Measurements from ENCODE around the gene VCL. TPM values are rescaled to one million over a fixed set of nuclear protein-coding genes. Genes with fewer than 3 reads are reported as not detected.
A peak's percentile ranks its signal among the peaks of the same experiment; 100 is the strongest.

Gene VCL
- total RNA-seq, 1 experiment from 2014 or later, result 106 TPM

DNA sequence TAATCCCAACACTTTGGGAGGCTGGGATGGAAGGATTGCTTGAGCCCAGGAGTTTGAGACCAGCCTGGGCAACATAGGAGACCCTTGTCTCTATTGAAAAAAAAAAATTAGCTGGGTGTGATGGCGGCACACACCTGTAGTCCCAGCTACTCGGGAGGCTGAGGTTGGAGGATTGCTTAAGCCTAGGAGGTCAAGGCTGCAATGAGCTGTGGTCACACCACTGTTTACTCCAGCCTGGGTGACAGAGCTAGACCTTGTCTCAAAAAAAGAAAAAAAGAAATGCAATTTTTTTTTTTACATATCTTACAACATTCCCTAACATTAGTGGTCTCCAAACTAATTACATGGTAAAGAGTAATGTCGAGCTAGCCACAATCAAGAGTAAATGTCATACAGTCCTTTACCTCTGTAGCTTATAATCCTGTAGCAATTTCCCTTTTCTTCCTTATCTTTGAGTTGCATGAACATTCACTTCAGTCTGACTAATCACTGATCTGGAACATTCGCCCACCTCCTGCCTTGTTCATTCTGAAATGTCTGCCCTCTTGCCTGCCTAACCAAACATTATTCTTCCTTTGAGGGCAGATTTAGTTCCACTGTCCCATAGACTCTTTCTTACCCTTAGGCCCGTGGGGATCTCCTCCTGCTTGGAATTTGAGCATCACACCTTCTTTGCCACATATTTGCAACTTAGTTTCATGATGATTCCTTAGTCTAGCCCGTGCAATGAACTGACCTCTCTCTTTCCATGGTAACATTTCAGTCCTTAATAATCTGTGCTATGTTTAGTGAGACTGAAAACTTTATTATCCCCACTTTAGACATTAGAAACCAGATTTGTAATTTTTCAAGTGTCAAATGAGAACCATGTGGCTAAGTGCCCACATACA lies 4.8 kb upstream of the VCL start:
- no peaks in the 10 kb centered on the region for H3K9me2 ChIP-seq (ENCODE audit: insufficient read depth)
- TF ChIP-seq, protein P1, sequence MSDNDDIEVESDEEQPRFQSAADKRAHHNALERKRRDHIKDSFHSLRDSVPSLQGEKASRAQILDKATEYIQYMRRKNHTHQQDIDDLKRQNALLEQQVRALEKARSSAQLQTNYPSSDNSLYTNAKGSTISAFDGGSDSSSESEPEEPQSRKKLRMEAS (IDR thresholded peaks at IDR 0.05), result 0 out of 2 replicates have a peak, but pooled peaks have one; percentile 10
- TF ChIP-seq, protein P2, sequence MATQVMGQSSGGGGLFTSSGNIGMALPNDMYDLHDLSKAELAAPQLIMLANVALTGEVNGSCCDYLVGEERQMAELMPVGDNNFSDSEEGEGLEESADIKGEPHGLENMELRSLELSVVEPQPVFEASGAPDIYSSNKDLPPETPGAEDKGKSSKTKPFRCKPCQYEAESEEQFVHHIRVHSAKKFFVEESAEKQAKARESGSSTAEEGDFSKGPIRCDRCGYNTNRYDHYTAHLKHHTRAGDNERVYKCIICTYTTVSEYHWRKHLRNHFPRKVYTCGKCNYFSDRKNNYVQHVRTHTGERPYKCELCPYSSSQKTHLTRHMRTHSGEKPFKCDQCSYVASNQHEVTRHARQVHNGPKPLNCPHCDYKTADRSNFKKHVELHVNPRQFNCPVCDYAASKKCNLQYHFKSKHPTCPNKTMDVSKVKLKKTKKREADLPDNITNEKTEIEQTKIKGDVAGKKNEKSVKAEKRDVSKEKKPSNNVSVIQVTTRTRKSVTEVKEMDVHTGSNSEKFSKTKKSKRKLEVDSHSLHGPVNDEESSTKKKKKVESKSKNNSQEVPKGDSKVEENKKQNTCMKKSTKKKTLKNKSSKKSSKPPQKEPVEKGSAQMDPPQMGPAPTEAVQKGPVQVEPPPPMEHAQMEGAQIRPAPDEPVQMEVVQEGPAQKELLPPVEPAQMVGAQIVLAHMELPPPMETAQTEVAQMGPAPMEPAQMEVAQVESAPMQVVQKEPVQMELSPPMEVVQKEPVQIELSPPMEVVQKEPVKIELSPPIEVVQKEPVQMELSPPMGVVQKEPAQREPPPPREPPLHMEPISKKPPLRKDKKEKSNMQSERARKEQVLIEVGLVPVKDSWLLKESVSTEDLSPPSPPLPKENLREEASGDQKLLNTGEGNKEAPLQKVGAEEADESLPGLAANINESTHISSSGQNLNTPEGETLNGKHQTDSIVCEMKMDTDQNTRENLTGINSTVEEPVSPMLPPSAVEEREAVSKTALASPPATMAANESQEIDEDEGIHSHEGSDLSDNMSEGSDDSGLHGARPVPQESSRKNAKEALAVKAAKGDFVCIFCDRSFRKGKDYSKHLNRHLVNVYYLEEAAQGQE (IDR thresholded peaks at IDR 0.05; ENCODE audit: low read depth), result no peak
- POLR2A ChIA-PET, result interaction anchor here (1.9 kb wide), 1 partner anchor 27 kb away, joined by 11 read pairs; no protein-coding TSS in a partner anchor
- peaks cover 2% of the 10 kb centered on the region for H3K79me2 ChIP-seq (ENCODE audit: insufficient read depth, low read length)
- no peak overlapping the region for H3K27ac ChIP-seq (ENCODE audit: low read depth, low read length)
- no peak overlapping the region for H3K9ac ChIP-seq (ENCODE audit: low read length)
- H3K4me3 ChIP-seq (replicated peaks in 1 of 2; ENCODE audit: low read depth in 1 of 2, low read length in 2 of 2), result no peak overlapping the region
- no TSS peak for BruUV-seq (replicated peaks)
- CTCF ChIA-PET, result no interaction called here
- ATAC-seq (no peak), DNase-seq (ENCODE audit: low read depth, low spot score) (no peak)
- intact Hi-C loops (cut with micrococcal nuclease), result no loop called here
- RAD21 ChIA-PET (ENCODE audit: low non-redundant PET in 1 of 2, low total read pairs in 2 of 2, uncharacterized antibody in 2 of 2, unreplicated experiment in 2 of 2), result no interaction called here
- H3K4me1 ChIP-seq (ENCODE audit: control insufficient read depth in 1 of 2, insufficient read depth in 2 of 2, low read length in 2 of 2), result peaks cover 2 to 35% of the 10 kb centered on the region in 2 experiments; a peak in 3 of 4 replicates
- no peaks in the 10 kb centered on the region for H4K20me1 ChIP-seq (ENCODE audit: insufficient read depth)
- no peaks in the 10 kb centered on the region for H3K9me3 ChIP-seq (ENCODE audit: control insufficient read depth in 1 of 2, insufficient read depth in 1 of 2, low read depth in 1 of 2, low read length in 2 of 2)
- no peaks in the 10 kb centered on the region for H3K36me3 ChIP-seq (ENCODE audit: control insufficient read depth in 1 of 2, insufficient read depth in 2 of 2, low read length in 2 of 2)
- peak overlapping the region; percentile 56 for H2AFZ ChIP-seq (ENCODE audit: low read depth, low read length, poor library complexity, severe bottlenecking)
- no peaks in the 10 kb centered on the region for H3K27me3 ChIP-seq (ENCODE audit: insufficient read depth, low read length)
- 0 out of 2 replicates have a peak overlapping the region, but pooled peaks have one; percentile 33 for H3K4me2 ChIP-seq (ENCODE audit: low read length)

DNA sequence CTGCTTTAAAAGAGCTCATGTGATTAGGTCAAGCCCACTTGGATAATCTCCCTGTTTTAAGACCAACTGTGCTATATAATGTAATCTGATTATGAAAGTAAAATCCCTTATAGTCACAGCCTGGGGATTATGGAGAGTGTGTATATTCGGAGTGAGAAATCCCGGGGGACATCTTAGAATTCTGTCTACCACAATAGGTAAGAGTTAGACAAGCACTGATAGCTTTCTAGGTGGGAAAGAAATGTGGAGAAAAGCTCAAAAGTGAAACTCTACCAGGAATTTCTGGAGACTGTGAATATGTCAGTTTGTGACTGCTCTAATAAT lies 2.9 kb upstream of the VCL start:
- H4K20me1 ChIP-seq (ENCODE audit: insufficient read depth), result peaks cover 8% of the 10 kb centered on the region; the same call in 1 of the 2 replicates
- TF ChIP-seq POLR2AphosphoS5 (IDR thresholded peaks at IDR 0.05; ENCODE audit: low read depth, low read length) (no peak), FOSL1 (IDR thresholded peaks at IDR 0.05; ENCODE audit: low read depth) (no peak), CBX3 (IDR thresholded peaks at IDR 0.05; ENCODE audit: low read depth) (no peak), SRF (IDR thresholded peaks at IDR 0.05; ENCODE audit: low read depth) (no peak), ZFX (IDR thresholded peaks at IDR 0.05) (no peak)
- TF ChIP-seq, protein P2 (IDR thresholded peaks at IDR 0.05; ENCODE audit: low read depth), result no peak
- TF ChIP-seq, protein P3, sequence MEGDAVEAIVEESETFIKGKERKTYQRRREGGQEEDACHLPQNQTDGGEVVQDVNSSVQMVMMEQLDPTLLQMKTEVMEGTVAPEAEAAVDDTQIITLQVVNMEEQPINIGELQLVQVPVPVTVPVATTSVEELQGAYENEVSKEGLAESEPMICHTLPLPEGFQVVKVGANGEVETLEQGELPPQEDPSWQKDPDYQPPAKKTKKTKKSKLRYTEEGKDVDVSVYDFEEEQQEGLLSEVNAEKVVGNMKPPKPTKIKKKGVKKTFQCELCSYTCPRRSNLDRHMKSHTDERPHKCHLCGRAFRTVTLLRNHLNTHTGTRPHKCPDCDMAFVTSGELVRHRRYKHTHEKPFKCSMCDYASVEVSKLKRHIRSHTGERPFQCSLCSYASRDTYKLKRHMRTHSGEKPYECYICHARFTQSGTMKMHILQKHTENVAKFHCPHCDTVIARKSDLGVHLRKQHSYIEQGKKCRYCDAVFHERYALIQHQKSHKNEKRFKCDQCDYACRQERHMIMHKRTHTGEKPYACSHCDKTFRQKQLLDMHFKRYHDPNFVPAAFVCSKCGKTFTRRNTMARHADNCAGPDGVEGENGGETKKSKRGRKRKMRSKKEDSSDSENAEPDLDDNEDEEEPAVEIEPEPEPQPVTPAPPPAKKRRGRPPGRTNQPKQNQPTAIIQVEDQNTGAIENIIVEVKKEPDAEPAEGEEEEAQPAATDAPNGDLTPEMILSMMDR (IDR thresholded peaks at IDR 0.05 in 2 of 3, conservative IDR thresholded peaks at IDR 0.05 in 1 of 3; ENCODE audit: borderline replicate concordance in 1 of 3, insufficient read depth in 1 of 3, low read depth in 2 of 3, low read length in 2 of 3), result no peak

More for the DNA sequence above, 2.9 kb upstream of the VCL start:
- Histone ChIP-seq H3K9ac (ENCODE audit: low read length) (no peak overlapping the region), H3K36me3 (ENCODE audit: control insufficient read depth in 1 of 2, insufficient read depth in 2 of 2, low read length in 2 of 2) (no peaks in the 10 kb centered on the region), H3K9me3 (ENCODE audit: control insufficient read depth in 1 of 2, insufficient read depth in 1 of 2, low read depth in 1 of 2, low read length in 2 of 2) (no peaks in the 10 kb centered on the region), H2AFZ (ENCODE audit: low read depth, low read length, poor library complexity, severe bottlenecking) (peak overlapping the region; percentile 16), H3K4me1 (ENCODE audit: control insufficient read depth in 1 of 2, insufficient read depth in 2 of 2, low read length in 2 of 2) (peaks cover 5 to 44% of the 10 kb centered on the region in 2 experiments), H3K79me2 (ENCODE audit: insufficient read depth, low read length) (peaks cover 21% of the 10 kb centered on the region), H3K9me2 (ENCODE audit: insufficient read depth) (no peaks in the 10 kb centered on the region), H3K4me3 (replicated peaks in 1 of 2; ENCODE audit: low read depth in 1 of 2, low read length in 2 of 2) (no peak overlapping the region), H3K27ac (ENCODE audit: low read depth, low read length) (no peak overlapping the region), H3K27me3 (ENCODE audit: insufficient read depth, low read length) (no peaks in the 10 kb centered on the region), H3K4me2 (ENCODE audit: low read length) (no peak overlapping the region)
- ATAC-seq (no peak), DNase-seq (ENCODE audit: low read depth, low spot score) (no peak)
- no TSS peak for BruUV-seq (replicated peaks)
- RAD21 ChIA-PET (ENCODE audit: low non-redundant PET in 1 of 2, low total read pairs in 2 of 2, uncharacterized antibody in 2 of 2, unreplicated experiment in 2 of 2), result no interaction called here
- POLR2A ChIA-PET, result interaction anchor here (1.2 kb wide), 1 partner anchor 27 kb away, joined by 5 read pairs; no protein-coding TSS in a partner anchor
- intact Hi-C loops (cut with micrococcal nuclease), result no loop called here
- CTCF ChIA-PET, result no interaction called here

All from HCT116 (cell line).